ENCODE results near the gene PDIA6. TPM values are rescaled to one million over a fixed set of nuclear protein-coding genes. Genes with fewer than 3 reads are reported as not detected.
A peak's percentile ranks its signal among the peaks of the same experiment; 100 is the strongest.

PDIA6 gene
- total and polyA plus RNA-seq, 12 donors, result 28.6 to 544 (median 142) TPM

DNA sequence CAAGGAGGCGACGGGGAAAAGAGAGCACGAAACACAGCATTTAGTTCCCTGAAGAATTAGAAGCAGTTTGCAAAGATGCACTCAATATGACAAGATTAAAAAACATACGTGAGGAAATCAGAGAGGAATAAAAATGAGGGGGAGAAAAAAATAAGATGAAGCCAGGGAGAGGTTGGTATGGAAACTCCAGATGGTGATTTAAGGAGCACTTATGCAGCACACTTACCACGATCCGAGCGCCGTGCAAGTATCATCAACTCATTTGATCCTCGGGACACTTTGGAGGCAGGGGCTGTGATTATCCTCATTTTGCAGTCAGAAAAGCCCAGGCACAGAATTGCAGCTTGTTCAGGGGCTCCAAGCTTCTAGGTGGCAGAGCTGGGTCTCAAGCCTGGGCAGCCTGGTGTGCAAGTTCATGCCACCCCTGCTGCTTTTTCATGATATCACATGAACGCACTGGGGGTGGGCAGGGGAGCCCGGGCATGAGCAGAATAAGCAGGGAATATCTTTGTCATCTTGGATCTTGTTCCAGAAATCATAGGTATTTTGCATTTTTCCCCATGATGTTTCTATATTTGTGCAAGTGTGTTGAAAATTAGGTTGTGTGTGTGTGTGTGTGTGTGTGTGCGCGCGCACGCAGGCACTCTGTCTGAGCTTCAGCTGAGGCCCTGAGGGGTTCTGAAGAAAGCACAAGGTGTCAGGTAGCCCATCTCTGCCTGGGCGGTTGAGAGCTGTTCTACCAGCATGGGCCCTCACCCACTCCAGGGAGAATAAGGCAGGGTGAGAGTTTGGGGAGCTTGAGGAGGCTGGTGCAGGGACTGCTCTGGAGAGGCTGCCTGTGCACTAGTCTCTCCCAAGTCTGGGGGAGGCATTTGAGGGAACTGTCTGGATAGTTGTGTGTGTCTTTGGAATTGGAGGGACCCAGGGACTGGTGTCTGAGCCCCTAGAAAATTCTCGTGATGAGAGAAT is 25.0 kb upstream of the PDIA6 start:
- no peak for DNase-seq

GRCh38 chr2:10835052-10835970 is 22.7 kb upstream of the PDIA6 start:
- no peak overlapping the region for H3K4me3 ChIP-seq
- H3K9me3 ChIP-seq (replicated peaks in 1 of 3), result no peaks in the 10 kb centered on the region
- H3K4me1 ChIP-seq (replicated peaks in 1 of 2), result no peaks in the 10 kb centered on the region
- TF ChIP-seq CTCF (IDR thresholded peaks at IDR 0.05), result peak; percentile 72 to 87 (median 78)
- no peak for TF ChIP-seq POLR2A (IDR thresholded peaks at IDR 0.05)
- DNase-seq, result peak; percentile 53 to 82 (median 73)
- intact Hi-C loops (cut with DNase I), result no loop called here
- 40 to 64% (median 44%) methylated on average over 24 to 48 of the region's 48 CpGs for WGBS, 4 donors
- no peak overlapping the region for H3K27ac ChIP-seq
- no peaks in the 10 kb centered on the region for H3K36me3 ChIP-seq (replicated peaks in 1 of 2)
- H3K27me3 ChIP-seq, result no peaks in the 10 kb centered on the region

More for the DNA sequence above, 25.0 kb upstream of the PDIA6 start:
- Histone ChIP-seq H3K4me1 (replicated peaks in 1 of 2) (no peaks in the 10 kb centered on the region), H3K36me3 (replicated peaks in 1 of 2) (no peaks in the 10 kb centered on the region), H3K4me3 (no peak overlapping the region), H3K27me3 (no peaks in the 10 kb centered on the region), H3K9me3 (replicated peaks in 1 of 3) (peaks cover 0 to 5% (median 0%) of the 10 kb centered on the region in 3 donors), H3K27ac (no peak overlapping the region)
- TF ChIP-seq CTCF (IDR thresholded peaks at IDR 0.05) (no peak), POLR2A (IDR thresholded peaks at IDR 0.05) (no peak)
- 66 to 74% (median 70%) methylated on average over 16 to 17 of the region's 17 CpGs for WGBS, 4 donors
- intact Hi-C loops (cut with DNase I), result no loop called here

DNA sequence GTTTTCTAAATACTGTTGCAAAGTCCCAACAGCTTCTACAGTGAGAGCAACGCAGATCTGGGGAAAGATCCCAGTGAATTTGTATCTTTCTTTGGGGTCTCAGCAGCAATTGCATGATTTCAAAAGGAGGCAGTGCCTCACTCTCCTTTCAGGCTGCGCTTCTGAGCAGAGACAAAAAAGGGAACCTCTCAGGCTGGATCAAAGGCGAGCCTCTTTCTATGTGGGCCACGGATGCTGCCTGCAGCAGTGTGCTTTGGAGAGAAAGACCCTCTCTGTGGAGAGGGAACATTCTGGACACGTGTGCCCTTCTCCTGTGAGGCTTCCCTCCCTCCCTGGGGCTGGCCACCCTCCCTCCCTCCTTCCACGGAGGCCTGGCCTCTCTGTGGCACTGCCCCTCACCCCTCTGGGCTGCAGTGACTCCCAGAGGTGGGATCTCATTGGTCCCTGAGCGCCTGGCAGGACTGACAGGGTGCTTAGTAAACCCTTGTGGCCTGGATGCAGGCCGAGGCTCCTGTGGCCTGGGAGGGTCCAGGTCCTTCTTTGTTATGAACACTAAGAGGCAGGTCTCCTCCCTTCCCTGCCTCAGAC is 21.6 kb upstream of the PDIA6 start:
- Histone ChIP-seq H3K9me3 (replicated peaks in 1 of 3) (no peaks in the 10 kb centered on the region), H3K36me3 (replicated peaks in 1 of 2) (no peaks in the 10 kb centered on the region), H3K27me3 (no peaks in the 10 kb centered on the region), H3K27ac (no peak overlapping the region), H3K4me3 (no peak overlapping the region), H3K4me1 (replicated peaks in 1 of 2) (no peaks in the 10 kb centered on the region)
- no peak for DNase-seq
- intact Hi-C loops (cut with DNase I), result loop anchor here in 1 of 2 donors (5.0 kb wide), 1 partner anchor 288 kb away; no protein-coding TSS in a partner anchor
- TF ChIP-seq POLR2A (IDR thresholded peaks at IDR 0.05) (no peak), CTCF (IDR thresholded peaks at IDR 0.05) (no peak)
- 74 to 83% (median 79%) methylated on average over 4 to 8 of the region's 8 CpGs for WGBS, 4 donors
